ENCODE measurements around the gene SLC6A4.

Gene SLC6A4

GRCh38 chr17:30224419-30224960 is 11.0 kb downstream of the SLC6A4 start:
- H3K27ac ChIP-seq = no peak overlapping the region
- H3K27me3 ChIP-seq = peaks cover 3% of the 10 kb centered on the region
- no peaks in the 10 kb centered on the region for H3K9me3 ChIP-seq
- no peak for TF ChIP-seq CTCF (IDR thresholded peaks at IDR 0.05)
- no peaks in the 10 kb centered on the region for H3K36me3 ChIP-seq
- H3K4me3 ChIP-seq (ENCODE audit: low read depth in 1 of 2, low read length in 1 of 2) = no peak overlapping the region
- no peaks in the 10 kb centered on the region for H3K4me1 ChIP-seq (ENCODE audit: control insufficient read depth in 1 of 2, insufficient read depth in 1 of 2, low read depth in 1 of 2, low read length in 1 of 2)

- Histone ChIP-seq H3K36me3 (no peaks in the 10 kb centered on the region), H3K4me3 (ENCODE audit: low read depth in 1 of 2, low read length in 1 of 2) (no peak overlapping the region), H3K27me3 (peaks cover 3% of the 10 kb centered on the region), H3K4me1 (ENCODE audit: control insufficient read depth in 1 of 2, insufficient read depth in 1 of 2, low read depth in 1 of 2, low read length in 1 of 2) (no peaks in the 10 kb centered on the region), H3K9me3 (no peaks in the 10 kb centered on the region), H3K27ac (no peak overlapping the region)
- TF ChIP-seq CTCF (IDR thresholded peaks at IDR 0.05) = no peak
These were observed 12.7 kb downstream of the SLC6A4 start for GRCh38 chr17:30222721-30223175.

GRCh38 chr17:30222251-30222650 is 13.2 kb downstream of the SLC6A4 start:
- H3K9me3 ChIP-seq = no peaks in the 10 kb centered on the region
- H3K4me1 ChIP-seq (ENCODE audit: control insufficient read depth in 1 of 2, insufficient read depth in 1 of 2, low read depth in 1 of 2, low read length in 1 of 2) = no peaks in the 10 kb centered on the region
- TF ChIP-seq CTCF (IDR thresholded peaks at IDR 0.05) = no peak
- no peak overlapping the region for H3K4me3 ChIP-seq (ENCODE audit: low read depth in 1 of 2, low read length in 1 of 2)
- no peak overlapping the region for H3K27ac ChIP-seq
- H3K36me3 ChIP-seq = no peaks in the 10 kb centered on the region
- peaks cover 3% of the 10 kb centered on the region for H3K27me3 ChIP-seq

- no peak overlapping the region for H3K4me3 ChIP-seq (ENCODE audit: low read depth in 1 of 2, low read length in 1 of 2)
- H3K36me3 ChIP-seq = no peaks in the 10 kb centered on the region
- no peak for TF ChIP-seq CTCF (IDR thresholded peaks at IDR 0.05)
- no peaks in the 10 kb centered on the region for H3K9me3 ChIP-seq
- H3K27ac ChIP-seq = no peak overlapping the region
- no peaks in the 10 kb centered on the region for H3K4me1 ChIP-seq (ENCODE audit: control insufficient read depth in 1 of 2, insufficient read depth in 1 of 2, low read depth in 1 of 2, low read length in 1 of 2)
- peaks cover 3% of the 10 kb centered on the region for H3K27me3 ChIP-seq
These were observed 14.2 kb downstream of the SLC6A4 start for GRCh38 chr17:30221346-30221745.

- H3K27me3 ChIP-seq = peaks cover 3% of the 10 kb centered on the region
- no peak for TF ChIP-seq CTCF (IDR thresholded peaks at IDR 0.05)
- no peaks in the 10 kb centered on the region for H3K9me3 ChIP-seq
- no peak overlapping the region for H3K4me3 ChIP-seq (ENCODE audit: low read depth in 1 of 2, low read length in 1 of 2)
- H3K27ac ChIP-seq = no peak overlapping the region
- no peaks in the 10 kb centered on the region for H3K36me3 ChIP-seq
- H3K4me1 ChIP-seq (ENCODE audit: control insufficient read depth in 1 of 2, insufficient read depth in 1 of 2, low read depth in 1 of 2, low read length in 1 of 2) = no peaks in the 10 kb centered on the region
These were observed 15.1 kb downstream of the SLC6A4 start for GRCh38 chr17:30220414-30220813.

GRCh38 chr17:30219833-30220232 is 15.7 kb downstream of the SLC6A4 start:
- peaks cover 3% of the 10 kb centered on the region for H3K27me3 ChIP-seq
- no peak overlapping the region for H3K27ac ChIP-seq
- TF ChIP-seq CTCF (IDR thresholded peaks at IDR 0.05) = no peak
- no peaks in the 10 kb centered on the region for H3K4me1 ChIP-seq (ENCODE audit: control insufficient read depth in 1 of 2, insufficient read depth in 1 of 2, low read depth in 1 of 2, low read length in 1 of 2)
- no peaks in the 10 kb centered on the region for H3K36me3 ChIP-seq
- no peaks in the 10 kb centered on the region for H3K9me3 ChIP-seq
- H3K4me3 ChIP-seq (ENCODE audit: low read depth in 1 of 2, low read length in 1 of 2) = no peak overlapping the region
